Fibroblast of pulmonary artery (primary cell): ENCODE data around the gene SLC24A4.

Experiments
- DNase-seq: peaks from one replicate; pipeline ENCODE4 v3.0.0-alpha.2; 2010; ENCODE audit warnings: low read depth
- H3K4me3 ChIP-seq: replicated peaks from 2 replicates; pipeline ENCODE4 v1.5.1; 2011; ENCODE audit warnings: low read depth, mild to moderate bottlenecking, control low read depth, low read length, moderate library complexity
- CTCF ChIP-seq: IDR thresholded peaks from 2 replicates; pipeline ENCODE4 v1.5.1; 2011; ENCODE audit warnings: mild to moderate bottlenecking, control low read depth, low read length, inconsistent platforms; ENCODE audit errors: missing control alignments

SLC24A4 gene

GRCh38 chr14:92340071-92340470 lies 17.1 kb downstream of the SLC24A4 start:
- DNase-seq = no peak
- no peak for TF ChIP-seq CTCF
- H3K4me3 ChIP-seq = no peak overlapping the region

GRCh38 chr14:92340931-92341330 lies 18.0 kb downstream of the SLC24A4 start:
- no peak for DNase-seq
- H3K4me3 ChIP-seq = no peak overlapping the region
- no peak for TF ChIP-seq CTCF

- no peak for DNase-seq
- TF ChIP-seq CTCF = no peak
- no peak overlapping the region for H3K4me3 ChIP-seq
These were observed 18.8 kb downstream of the SLC24A4 start for GRCh38 chr14:92341791-92342190.

- DNase-seq = no peak
- no peak for TF ChIP-seq CTCF
These were observed 25.2 kb downstream of the SLC24A4 start for GRCh38 chr14:92348154-92348553.

GRCh38 chr14:92351750-92352149 lies 28.8 kb downstream of the SLC24A4 start:
- no peak for DNase-seq
- no peak for TF ChIP-seq CTCF
- no peak overlapping the region for H3K4me3 ChIP-seq

More at GRCh38 chr14:92348154-92348553, 25.2 kb downstream of the SLC24A4 start:
- H3K4me3 ChIP-seq = no peak overlapping the region

GRCh38 chr14:92352158-92352985 lies 29.4 kb downstream of the SLC24A4 start:
- DNase-seq = peak; percentile 13
- TF ChIP-seq CTCF = peak; percentile 14

GRCh38 chr14:92353447-92353846 lies 30.5 kb downstream of the SLC24A4 start:
- no peak for DNase-seq
- no peak for TF ChIP-seq CTCF
- H3K4me3 ChIP-seq = no peak overlapping the region

More at GRCh38 chr14:92352158-92352985, 29.4 kb downstream of the SLC24A4 start:
- H3K4me3 ChIP-seq = no peak overlapping the region
